UCSD-AML1 (cell line): ENCODE data around the gene EEF2.
"Not testable (repeated sequence)": the region's sequence is repeated elsewhere in the genome, so short reads cannot be mapped to it uniquely, and the experiment has no call there.

ENCODE experiments used
- DNase-seq: peaks from one replicate; lab custom pipeline; 2025; ENCODE audit not compliant: unreplicated experiment; lab: John Stamatoyannopoulos, UW

EEF2 gene

GRCh38 chr19:4015705-4016402 is 30.6 kb upstream of the EEF2 start:
- no peak for DNase-seq

- DNase-seq: no peak
Measured at GRCh38 chr19:4014541-4015491, 29.6 kb upstream of the EEF2 start.

DNA sequence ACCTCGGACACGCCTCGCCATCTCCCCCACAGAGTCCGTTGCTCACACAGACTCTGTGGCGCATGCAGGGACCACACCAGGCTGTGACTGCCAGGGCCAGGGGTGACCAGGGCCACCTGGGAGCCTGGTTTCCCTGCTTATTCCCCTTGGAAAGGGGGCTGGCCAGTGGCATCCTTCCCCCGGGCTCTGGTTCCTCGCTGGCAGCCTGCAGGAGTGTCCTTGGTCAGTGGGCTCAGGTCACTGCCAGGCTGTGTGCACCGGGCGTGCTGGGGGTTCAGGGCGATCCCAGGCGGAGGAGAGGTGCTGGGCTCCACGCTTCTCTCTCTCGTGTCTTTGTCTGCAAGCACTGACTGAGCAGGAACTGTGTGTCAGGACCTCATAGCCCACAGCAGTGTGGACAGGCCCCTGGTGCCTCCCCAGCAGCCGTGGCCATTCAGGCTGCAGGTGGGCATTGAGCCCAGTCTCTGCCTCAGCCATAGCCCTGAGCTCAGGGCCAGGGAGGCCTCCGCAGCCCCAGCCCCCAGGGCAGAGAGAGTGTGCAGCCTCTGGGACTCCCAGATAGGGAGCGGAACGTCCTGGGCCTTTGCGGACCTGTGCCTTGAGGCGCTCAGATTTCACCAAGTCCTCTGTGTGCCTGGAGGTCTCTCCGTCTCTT is 28.8 kb upstream of the EEF2 start:
- DNase-seq: no peak

- no peak for DNase-seq
Measured at GRCh38 chr19:4012975-4013634, 27.8 kb upstream of the EEF2 start.

DNA sequence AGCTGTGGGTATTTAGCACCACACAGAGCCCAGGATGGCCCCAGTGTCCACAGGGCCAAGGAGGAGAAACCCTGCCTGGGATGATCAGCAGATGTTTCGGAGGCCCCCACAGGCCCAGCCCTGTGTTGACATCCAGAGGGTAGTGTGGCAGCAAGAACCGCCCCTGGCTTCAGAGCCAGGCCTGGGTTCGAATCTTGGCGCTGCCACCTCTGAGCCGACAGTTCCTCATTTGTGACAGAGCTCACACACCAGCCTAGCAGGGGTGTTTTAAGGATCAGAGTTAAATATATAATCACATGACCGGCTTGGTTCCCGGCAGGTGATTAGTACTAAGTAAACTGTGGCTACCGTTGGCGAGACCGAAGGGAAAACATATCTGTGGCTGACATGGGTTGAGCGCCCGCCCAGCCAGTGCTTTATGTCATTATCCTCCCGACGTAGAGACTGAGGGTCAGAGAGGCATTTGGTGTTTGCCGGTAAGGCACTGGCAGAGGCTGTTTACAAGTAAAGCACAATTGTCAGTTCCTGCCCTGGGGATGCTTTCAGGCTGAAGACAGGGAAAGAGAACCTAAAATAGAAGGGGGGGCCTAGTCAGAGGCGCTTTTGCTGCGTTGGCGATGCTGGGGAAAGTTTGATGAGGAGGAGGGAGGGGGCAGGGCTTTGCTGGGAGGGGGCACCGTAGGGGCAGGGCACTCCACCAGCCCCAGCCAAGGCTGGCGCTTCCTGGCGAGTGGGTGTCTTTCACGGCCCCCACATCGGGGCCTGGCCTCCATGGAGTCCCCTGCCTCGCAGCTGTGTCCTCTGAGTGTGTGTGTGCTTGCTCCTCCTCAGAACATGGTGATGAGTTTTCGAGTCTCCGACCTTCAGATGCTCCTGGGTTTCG is 27.1 kb upstream of the EEF2 start:
- no peak for DNase-seq

DNA sequence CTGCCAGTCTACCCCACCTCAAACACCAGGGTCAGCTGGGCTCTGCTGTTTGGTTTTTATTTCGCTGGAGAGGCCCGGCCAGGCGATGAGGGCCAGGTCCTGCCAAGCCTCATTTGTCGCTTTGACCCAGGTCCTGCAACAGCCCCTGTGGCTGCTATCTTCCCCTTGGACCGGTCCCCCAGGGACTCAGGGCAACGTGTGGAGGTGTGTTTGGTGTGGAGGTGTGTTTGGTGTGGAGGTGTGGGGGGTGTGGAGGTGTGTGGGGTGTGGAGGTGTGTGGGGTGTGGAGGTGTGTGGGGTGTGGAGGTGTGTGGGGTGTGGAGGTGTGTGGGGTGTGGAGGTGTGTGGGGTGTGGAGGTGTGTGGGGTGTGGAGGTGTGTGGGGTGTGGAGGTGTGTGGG is 26.2 kb upstream of the EEF2 start:
- DNase-seq: not testable (repeated sequence)

- DNase-seq: no peak
Measured at GRCh38 chr19:4010808-4011110, 25.5 kb upstream of the EEF2 start.

DNA sequence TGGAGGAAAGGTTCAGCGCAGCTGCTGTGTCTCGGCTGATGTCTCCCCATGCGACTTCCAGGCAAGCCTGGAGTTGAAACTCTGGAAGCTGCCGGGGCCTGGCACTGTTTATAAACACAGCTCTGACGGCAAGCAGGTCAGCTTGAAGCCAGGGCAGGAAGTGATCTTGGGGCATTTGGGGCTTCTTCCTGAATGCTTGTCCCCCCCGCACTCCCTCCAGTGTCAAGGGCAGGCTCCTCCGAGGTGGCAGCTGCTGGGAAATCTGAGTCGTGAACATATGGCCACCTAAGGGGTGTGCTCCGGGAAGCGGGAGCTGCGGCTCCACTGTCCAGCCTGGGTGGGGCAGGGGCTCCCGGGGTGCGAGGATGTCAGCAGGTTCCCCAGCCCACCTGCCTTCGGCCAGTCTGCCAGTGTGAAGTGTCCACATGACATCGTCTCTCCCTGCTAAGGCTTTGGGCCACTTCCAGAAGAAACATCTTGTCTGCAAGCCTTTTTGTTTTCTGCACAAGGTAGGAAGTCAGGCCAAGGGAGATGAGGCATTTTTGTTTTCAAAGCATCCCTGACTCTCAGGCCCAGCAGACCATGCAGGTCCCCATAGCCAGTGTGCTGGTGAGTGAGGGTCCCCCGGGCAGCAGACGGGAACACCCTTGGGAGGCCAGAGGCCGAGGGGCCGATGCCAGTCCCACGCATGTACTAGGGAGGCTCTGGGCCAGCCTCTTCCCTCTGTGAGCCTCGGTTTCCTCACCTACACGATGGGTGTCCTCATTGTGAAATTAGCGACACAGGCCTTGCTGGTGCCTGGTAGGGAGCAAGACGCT is 24.9 kb upstream of the EEF2 start:
- no peak for DNase-seq

- peak; percentile 25 for DNase-seq
Measured at GRCh38 chr19:4007836-4008539, 22.7 kb upstream of the EEF2 start.

DNA sequence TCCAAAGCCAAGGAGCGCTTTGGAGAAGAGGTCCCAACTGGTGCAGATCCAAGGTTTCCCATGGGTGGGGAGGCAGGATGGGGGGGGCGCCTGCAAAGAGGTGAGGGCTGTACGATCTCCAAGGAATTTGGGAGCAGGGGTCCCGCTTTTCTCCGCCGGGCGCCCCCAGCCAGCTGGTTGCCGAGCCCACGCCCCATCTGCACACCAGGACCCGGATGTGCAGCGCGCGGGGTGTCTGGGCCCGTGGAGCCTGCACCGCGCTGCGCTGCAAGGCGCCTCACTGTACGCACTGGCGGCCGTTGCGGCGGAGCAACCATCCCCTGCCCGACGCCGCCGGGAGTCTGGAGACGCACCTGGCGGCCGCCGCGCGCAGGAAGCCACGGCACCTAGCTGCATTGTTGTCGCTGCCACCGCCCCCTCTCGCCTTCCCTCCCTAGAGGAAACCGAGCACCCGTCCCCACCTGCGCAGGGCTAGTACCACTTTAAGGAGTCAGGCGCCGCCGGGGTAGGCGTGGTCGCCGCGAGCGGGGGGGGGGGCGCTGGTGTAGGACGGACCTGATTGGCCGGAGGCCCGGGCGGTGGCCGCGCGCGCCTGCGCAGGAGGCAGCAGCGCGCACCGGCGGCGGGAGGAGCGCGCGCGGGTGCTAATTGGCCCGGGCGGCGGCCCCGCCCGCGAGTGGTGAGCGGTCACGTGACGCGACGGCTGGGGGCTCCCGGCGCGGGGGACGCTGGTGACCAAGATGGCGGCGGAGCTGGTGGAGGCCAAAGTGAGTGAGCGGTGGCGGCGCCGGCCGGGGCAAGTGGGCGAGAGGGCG is 22.0 kb upstream of the EEF2 start, which contains the start of gene PIAS4:
Gene PIAS4 (plus strand): TSS at position 716 of the 815 bp plus-strand sequence. CDS start 25 bp downstream, at position 741.
- peak; percentile 98 for DNase-seq

DNA sequence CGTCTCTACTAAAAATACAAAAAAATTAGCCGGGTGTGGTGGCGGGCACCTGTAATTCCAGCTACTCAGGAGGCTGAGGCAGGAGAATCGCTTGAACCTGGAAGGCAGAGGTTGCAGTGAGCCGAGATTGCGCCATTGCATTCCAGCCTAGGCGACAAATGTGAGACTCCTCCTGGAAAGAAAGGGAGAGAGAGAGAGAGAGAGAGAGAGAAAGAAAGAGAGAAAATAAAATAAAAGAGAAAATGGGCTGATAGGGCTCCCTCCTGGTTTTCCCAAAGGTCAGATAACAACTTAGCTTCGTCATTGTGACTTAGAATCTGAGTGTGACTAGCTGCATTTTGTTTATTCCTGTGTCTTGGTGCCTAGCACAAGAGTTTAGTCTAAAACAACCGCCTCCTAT is 20.2 kb upstream of the EEF2 start:
- not testable (repeated sequence) for DNase-seq

DNA sequence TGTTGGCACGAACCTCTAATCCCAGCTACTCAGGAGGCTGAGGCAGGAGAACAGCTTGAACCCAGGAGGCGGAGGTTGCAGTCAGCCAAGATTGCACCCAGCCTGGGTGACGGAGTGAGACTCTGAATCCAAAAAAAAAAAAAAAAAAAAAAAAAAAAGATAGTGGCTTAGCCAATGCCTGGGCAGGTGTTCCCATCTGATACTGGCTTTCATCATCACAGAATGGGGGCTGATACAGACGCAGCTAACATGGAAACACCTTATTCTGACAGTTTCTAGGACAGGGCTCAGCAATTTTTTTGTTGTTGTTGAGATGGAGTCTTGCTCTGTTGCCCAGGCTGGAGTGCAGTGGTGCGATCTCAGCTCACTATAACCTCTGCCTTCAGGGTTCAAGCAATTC is 15.5 kb upstream of the EEF2 start:
- not testable (repeated sequence) for DNase-seq

DNA sequence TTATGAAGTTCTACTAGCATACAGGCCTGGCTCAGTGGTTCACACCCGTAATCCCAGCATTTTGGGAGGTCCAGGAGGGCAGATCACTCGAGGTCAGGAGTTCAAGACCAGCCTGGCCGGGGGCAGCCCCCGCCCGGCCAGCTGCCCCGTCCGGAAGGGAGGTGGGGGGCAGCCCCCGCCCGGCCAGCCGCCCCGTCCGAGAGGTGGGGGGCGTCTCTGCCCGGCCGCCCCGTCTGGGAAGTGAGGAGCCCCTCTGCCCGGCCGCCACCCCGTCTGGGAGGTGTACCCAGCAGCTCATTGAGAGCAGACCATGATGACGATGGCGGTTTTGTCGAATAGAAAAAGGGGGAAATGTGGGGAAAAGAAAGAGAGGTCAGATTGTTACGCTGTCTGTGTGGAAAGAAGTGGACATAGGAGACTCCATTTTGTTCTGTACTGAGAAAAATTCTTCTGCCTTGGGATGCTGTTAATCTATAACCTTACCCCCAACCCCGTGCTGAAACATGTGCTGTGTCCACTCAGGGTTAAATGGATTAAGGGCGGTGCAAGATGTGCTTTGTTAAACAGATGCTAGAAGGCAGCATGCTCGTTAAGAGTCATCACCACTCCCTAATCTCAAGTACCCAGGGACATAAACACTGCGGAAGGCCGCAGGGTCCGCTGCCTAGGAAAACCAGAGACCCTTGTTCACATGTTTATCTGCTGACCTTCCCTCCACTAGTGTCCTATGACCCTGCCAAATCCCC is 13.6 kb upstream of the EEF2 start:
- DNase-seq: not testable (repeated sequence)

DNA sequence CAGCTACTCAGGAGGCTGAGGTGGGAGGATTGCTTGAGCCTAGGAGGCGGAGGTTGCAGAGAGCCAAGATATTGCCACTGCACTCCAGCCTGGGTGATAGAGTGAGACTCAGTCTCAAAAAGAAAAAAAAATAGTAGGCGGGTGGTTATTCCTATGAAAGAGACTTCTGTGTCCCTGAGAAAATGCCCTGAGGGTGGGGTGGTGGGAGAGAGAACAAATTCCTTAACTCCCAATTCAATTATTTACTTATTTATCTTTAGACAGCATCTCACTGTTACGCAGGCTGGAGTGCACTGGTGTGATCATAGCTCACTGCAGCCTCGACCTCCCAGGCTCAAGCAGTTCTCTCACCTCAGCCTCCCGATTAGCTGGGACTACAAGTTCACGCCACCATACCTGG is 10.3 kb upstream of the EEF2 start:
- no peak for DNase-seq

GRCh38 chr19:3990815-3991117 is 5.5 kb upstream of the EEF2 start:
- DNase-seq: no peak

DNA sequence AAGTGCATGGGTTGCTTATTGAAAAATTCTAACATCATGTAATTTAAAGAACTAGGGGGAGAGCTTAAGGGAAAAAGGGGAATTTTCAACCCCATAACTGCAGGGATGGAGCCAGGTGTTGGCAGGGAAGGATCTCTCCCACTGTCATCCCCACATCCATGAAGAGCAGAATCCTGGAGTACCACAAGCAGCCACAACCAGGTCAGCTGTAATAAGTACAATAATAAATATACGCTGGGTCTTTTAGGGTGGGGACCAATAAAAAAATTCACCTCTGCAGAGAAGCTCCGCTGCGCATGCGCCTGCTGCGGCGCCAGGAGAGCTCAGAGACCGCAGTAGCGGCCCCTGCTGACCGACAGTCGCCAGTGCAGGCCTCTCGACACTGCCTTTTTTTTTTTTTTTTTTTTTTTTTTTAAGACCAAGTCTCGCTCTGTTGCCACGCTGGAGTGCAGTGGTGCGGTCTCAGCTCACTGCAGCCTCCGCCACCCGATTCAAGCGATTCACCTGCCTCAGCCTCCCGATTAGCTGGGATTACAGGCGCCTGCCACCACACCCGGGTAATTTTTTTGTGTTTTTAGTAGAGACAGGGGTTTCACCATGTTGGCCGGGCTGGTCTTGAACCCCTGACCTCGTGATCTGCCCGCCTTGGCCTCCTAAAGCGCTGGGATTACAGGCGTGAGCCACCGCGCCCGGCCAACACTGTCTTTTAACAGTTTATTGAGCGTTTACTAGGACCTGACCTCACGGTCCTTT is 2.5 kb upstream of the EEF2 start:
- peak; percentile 87 for DNase-seq
